Activated CD8-positive, alpha-beta T cell treated with anti-CD3 and anti-CD28 coated beads, Interleukin-2, amount 10 ng/mL, durations not matched to agents 7 days and 5 days (primary cell): ENCODE results near the gene MBOAT1. TPM values are rescaled to one million over a fixed set of nuclear protein-coding genes. Genes with fewer than 3 reads are reported as not detected.

Experiments used
- total RNA-seq, 2 experiments: library from RNA; stranded (reverse); gene quantifications; one replicate each; pipeline ENCODE4 v1.2.3, GENCODE V29; 2021

MBOAT1 gene
- total RNA-seq, 2 experiments from 2014 or later, result 14.2 to 15.5 TPM

Other genes starting within 250 kb of the MBOAT1 start
- gene E2F3, start 189.4 kb upstream of the MBOAT1 start, total RNA-seq, result 10 to 100 TPM; 26.7 to 27.4 TPM